SH-SY5Y (cell line): Measurements from ENCODE around the gene SLC39A11.

ENCODE experiments used
- GATA2 ChIP-seq: IDR thresholded peaks from 2 replicates; pipeline ENCODE4 v1.6.1; 2011; ENCODE audit warnings: mild to moderate bottlenecking, low read depth, low read length
- GATA3 ChIP-seq: IDR thresholded peaks from 2 replicates; pipeline ENCODE4 v1.6.1; 2011; ENCODE audit warnings: low read depth, mild to moderate bottlenecking, low read length, moderate library complexity

SLC39A11 gene

DNA sequence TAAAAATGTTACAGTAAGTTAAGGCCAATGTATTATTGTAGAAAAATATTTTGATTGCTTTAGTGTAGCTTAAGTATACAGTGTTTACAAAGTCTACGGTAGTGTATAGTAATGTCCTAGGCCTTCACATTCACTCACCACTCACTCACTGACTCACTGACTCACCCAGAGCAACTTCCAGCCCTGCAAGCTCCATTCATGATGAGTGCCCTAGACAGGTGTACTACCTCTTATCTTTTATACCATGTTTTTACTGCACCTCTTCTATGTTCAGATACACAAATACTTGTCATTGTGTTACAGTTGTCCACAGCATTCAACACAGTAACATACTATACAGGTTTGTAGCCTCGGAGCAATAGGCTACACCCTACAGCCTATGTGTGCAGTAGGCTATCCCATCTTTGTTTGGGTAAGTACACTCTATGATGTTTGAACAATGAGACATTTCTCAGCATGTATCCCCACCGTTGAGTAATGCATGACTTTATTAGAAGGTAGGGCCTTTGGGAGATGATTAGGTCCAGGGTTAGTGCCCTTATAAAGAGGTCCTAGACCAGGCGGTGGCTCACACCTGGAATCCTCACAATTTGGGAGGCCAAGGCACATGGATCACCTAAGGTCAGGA is 117.8 kb downstream of the SLC39A11 start:
- no peak for TF ChIP-seq GATA3
- TF ChIP-seq GATA2, result no peak

DNA sequence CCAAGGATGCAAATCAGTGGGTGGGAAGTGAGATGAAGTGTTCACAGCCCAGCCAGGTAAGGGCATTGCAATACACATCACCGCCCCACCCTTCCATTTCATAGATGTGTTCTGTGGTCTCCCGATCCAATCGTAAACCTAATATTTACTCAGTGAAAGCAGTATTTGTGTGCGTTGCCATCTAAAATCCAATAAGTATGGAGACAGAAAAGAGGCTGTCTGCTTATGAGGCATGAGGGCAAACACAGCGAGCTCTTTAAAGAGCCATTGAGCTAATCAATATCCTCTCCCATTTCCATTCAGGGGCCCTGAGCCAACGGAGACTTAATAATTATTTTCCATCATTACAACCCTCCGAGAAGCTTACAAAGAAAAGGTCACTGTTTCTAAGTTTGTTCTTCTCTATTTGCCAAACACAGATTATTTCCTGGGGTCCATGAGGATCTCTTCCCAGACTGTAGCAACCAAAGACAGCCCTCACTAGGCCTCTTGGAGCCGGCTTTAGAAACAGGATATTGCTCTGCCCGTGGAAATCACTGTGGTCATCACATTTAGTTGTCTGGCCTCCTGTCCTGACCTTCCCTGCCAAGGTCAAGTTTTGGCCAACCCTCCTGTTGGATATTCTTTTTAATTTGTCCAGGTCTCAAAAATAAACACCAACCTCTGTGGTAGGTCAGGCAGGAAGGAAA is 120.1 kb downstream of the SLC39A11 start:
- no peak for TF ChIP-seq GATA2
- no peak for TF ChIP-seq GATA3

DNA sequence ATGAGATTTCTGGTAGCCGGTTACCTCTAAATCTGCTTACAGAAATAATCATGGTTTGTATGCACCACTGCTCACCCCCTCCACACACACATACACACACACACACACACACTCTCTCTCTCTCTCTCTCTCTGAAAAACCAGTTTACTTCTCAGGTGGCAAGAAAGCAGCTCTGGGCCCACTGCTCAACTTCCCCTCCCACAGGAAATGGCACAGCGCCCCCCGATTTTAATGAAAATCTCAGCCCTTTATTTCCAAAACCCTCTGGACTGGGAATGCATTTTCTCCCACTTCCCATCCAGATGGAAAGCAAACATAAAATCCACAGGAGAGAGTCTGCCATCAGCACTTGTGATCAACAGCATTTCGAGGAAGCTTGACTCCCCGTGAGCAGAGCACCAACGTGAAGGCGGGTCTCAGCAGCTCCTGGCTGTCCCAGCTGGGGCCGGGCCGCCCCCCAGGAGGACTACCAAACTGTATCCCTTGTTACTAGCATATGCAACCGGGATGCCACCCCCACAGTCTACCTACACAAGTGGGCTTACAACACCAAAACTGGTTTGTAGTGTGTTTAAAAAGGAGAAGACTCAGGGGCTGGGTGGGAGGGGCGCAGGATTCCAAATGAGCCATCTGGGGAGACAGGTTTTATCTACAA is 121.1 kb downstream of the SLC39A11 start:
- TF ChIP-seq GATA2, result no peak
- no peak for TF ChIP-seq GATA3

DNA sequence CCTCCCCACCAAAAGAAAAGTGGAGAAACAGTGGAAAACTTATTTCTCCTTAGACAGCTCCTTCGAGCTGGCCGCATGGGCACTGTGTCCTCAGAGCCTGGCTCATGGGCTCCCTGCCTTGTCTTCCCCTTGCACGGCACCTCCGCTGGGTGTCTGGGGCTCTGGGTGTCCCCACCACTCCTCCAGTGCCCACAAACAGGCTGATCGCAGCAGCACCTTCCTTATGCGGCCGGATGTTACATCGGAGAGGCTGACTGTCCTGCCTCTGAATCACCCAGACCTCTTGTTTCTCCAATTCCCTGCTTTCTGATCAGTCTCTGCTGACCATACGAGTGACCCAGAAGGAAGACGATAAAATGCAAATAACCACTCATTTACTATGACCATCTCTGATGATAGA is 121.7 kb downstream of the SLC39A11 start:
- TF ChIP-seq GATA2 (no peak), GATA3 (no peak)

DNA sequence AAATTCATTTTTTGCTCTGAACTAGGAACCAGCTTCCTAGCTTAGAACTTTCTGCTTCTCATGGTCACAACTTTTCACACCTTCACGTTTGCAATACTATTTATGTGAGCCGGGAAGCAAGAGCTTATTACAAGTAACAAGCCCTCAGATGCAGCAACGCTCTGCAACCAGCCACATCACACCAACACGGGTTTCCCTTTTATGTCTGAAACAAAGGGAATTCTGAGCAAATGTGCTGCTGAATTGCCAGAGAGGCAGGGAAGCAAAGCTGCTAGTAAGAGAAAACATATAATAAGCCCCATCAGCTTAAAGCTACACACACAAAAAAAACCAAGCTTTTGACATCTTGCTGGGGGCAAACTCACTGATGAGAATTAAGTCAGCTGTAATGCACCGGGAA is 122.2 kb downstream of the SLC39A11 start:
- no peak for TF ChIP-seq GATA2
- TF ChIP-seq GATA3, result no peak

DNA sequence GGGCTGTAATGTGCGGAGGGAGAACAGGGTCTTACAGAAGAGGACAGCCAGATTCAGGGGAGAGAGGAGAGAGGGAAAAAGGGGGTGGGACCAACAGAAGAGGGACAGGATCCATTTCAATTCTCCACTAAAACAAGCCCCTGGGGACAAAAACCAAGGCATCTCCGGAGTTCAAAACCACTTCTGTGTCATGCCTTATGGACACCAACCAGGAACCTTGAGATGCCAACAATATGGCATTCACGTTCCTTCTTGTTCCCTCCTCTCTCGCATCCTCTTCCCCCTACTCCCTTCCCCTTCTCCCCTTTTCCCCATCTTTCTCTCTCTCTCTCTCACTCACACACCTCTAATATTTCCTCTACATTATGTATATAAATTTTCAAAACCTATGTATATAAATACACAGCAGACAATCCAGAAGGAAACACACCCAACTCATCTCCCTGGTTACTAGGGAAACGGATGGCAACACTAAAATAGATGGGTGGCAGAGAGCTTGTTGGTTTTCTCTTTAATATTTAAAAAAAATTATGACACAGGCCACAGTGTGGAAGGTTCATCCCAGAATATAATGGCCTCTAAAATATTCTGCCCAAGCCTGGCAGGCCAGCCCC is 123.1 kb downstream of the SLC39A11 start:
- TF ChIP-seq GATA3 (no peak), GATA2 (no peak)

DNA sequence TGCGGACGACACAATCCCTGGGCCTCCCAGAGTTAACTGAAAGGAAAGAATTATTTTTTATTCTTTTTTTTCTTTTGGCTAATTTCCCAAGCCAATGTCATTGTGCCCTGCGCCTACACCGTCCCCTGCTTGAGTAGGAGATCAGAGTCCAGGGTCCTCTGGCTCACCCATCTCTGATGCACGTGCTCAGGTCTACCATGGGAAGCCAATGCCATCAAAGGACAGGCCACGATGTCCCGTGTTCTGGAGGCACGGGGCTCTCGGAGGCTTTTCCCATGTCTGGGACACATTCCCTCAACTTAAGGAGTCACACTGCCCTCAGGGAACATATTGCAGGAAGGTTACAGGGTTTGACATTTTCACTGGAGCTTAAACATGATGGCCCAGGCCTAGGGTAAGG is 123.7 kb downstream of the SLC39A11 start:
- no peak for TF ChIP-seq GATA3
- TF ChIP-seq GATA2, result no peak

DNA sequence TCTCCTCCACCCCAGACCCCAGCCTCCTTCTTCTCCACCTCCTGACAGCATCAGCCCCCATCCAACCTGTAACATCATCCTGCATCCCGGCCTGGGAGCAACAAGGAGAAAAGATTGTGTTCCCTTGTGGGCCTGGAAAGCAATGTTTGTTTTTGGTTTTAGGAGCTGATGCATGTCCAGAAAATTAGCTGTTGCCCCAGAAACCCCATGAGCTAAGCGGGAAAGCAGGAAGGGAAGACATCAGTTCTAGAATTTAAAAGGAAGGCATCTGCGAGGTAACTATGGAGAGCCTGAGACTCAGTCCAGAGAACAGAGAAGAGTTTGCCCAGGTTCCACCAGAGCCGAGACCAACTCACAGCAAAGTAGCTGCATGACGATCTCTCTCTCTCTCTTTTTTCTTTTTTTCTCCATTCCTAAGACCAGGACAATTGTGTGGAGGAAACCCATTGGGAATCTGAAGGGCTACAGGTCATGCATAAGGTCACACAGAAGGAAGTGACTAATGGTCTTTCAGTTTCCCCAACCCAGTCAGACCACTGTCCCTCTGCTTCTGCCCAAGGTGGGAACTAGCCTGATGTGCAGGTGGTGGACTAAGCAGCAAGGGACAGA is 124.4 kb downstream of the SLC39A11 start:
- TF ChIP-seq GATA3 (no peak), GATA2 (no peak)

DNA sequence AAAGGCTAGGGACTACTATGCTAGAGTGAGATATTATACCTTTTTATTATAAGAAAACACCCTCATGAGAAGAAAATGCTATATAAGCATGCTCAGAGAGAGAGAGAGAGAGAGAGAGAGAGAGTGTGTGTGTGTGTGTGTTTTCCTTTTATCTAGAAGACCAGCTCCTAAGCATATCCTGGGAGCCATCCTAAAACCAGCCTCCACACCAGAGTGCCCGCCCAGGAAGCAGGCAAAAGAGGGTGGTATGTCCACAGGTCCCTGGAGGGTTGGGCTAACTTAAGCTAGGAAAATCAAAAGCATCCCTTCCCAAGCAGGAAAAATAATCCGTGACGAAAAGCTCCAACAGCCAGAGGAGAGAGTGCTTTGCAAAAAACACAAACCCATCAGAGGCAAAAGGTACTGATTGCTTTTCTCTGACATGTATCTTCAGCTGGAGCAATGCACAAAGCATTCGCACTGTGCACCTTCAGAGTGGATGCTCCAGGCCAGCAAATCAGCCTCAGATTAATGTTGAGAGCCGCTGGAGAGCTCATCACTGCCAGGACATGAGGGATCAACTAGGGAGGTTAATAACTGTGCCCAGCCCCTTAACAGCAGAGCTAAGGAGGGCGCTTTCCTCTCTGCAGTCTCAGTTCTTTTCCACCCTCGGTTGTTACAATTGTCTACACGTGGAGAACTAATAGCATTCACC is 125.1 kb downstream of the SLC39A11 start:
- no peak for TF ChIP-seq GATA3
- TF ChIP-seq GATA2, result no peak

DNA sequence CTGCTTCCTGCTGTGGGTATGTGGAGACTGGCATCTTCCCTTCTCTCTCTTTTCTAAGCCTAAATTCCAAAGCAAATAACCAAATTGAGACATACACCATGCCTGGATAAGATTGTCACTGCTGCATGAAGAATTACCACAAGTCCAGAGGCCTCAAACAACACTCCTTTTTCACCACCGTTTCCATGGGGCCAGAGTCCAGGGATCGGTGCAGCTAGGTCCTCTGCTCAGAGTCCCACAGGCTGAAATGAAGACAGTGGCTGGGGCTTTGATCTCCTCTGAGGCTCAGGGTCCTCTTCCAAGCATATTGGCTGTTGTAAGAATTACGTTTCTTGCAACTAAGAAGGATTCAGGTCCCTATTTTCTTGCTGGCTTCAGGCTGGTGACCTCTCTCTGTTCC is 130.4 kb downstream of the SLC39A11 start:
- no peak for TF ChIP-seq GATA3
- no peak for TF ChIP-seq GATA2

DNA sequence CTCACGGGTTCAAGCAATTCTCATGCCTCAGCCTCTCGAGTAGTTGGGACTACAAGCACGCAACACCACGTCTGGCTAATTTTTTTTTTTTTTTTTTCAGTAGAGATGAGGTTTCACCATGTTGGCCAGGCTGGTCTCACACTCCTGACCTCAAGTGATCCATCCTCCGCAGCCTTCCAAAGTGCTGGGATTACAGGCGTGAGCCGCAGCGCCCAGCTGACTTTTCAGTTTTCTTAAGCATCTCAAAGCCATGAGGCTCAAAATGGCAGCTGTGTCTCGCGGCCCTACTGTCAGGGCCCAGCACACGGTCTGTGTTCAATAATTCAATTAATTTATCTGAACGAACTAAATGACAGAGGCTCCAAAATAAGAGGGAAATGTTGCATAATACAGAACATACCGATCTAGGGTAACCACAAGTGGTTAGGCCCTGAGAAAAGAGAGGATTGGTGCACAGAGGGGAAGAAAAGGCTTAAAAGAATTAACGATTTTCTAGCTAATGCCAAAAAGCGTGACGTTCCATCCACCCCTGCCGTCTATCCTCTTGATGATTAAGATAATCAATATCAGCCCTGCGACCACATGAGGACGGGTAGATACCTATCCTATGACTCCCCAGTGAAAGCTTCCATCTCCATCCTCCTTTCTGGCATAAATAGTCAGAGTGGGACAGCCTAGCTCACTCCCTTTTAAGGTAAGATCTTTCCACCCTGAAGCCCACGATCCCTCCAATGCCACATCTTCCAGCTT is 136.9 kb downstream of the SLC39A11 start:
- TF ChIP-seq GATA3 (no peak), GATA2 (no peak)

DNA sequence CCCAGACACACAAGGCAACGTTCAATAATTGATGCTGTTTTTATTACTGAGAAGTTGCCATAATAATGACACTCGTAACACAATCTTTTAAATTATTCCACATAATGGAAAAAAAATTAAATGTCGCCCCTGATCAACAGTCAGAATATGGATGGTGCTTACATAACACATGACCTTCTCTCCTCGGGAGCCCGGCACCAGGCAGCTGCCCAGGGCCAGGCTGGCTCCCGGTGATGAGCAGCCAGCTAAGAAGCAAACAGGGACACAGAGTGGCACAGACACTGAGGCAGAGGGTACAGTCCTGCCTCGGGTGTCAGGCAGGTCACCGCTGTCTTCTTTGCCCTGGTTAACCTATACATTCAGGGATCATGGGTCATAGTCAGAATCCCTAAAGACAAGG is 137.9 kb downstream of the SLC39A11 start:
- TF ChIP-seq GATA2 (no peak), GATA3 (no peak)

DNA sequence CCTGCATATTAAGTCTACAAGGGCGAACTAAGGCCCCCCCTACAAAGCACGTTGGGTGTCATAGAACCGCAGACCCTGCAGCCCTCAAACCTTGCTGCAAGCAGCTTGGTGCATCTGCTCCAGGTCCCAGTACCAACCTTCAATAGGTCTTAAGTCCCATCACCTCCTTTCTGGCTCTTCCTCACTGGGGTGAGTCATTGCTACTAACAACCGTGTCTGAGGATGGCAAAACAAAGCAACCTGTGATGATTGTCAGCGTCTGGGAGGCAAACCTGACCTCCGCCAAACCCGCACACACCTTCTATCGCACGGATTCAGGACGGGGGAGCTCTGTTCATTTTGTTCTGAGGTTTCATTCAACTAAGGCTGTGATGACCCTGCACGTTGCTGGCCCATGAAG is 138.9 kb downstream of the SLC39A11 start:
- TF ChIP-seq GATA2, result no peak
- TF ChIP-seq GATA3, result no peak
